HEK293 (cell line): ENCODE data around the gene FAM200C.

ENCODE experiments used
- KLF16 ChIP-seq: fragments of 450-650 bp; formaldehyde crosslinking; IDR thresholded peaks from 2 replicates; pipeline ENCODE4 v1.5.1; 2017; ENCODE audit warnings: missing biosample characterization, missing genetic modification characterization
- SCRT1 ChIP-seq: fragments of 450-650 bp; formaldehyde crosslinking; IDR thresholded peaks from 2 replicates; pipeline ENCODE4 v1.5.1; 2016; ENCODE audit warnings: missing biosample characterization, missing genetic modification characterization, borderline replicate concordance
- ZBTB21 ChIP-seq: fragments of 450-650 bp; formaldehyde crosslinking; IDR thresholded peaks from 2 replicates; pipeline ENCODE4 v1.5.1; 2017; ENCODE audit warnings: missing biosample characterization, missing genetic modification characterization
- ZIC2 ChIP-seq: fragments of 450-650 bp; formaldehyde crosslinking; IDR thresholded peaks from 2 replicates; pipeline ENCODE4 v1.5.1; 2016; ENCODE audit warnings: missing biosample characterization, missing genetic modification characterization
- ZNF169 ChIP-seq: fragments of 450-650 bp; formaldehyde crosslinking; IDR thresholded peaks from 2 replicates; pipeline ENCODE4 v1.5.1; 2016; ENCODE audit warnings: missing biosample characterization, missing genetic modification characterization
- ZNF2 ChIP-seq: fragments of 450-650 bp; formaldehyde crosslinking; IDR thresholded peaks from 2 replicates; pipeline ENCODE4 v1.5.1; 2016; ENCODE audit warnings: missing biosample characterization, missing genetic modification characterization
- ZNF221 ChIP-seq: fragments of 450-650 bp; formaldehyde crosslinking; IDR thresholded peaks from 2 replicates; pipeline ENCODE4 v1.5.1; 2017; ENCODE audit warnings: missing biosample characterization, missing genetic modification characterization, borderline replicate concordance
- ZNF292 ChIP-seq: fragments of 450-650 bp; formaldehyde crosslinking; IDR thresholded peaks from 2 replicates; pipeline ENCODE4 v1.5.1; 2016; ENCODE audit warnings: low read depth, missing biosample characterization, missing genetic modification characterization, borderline replicate concordance
- ZNF335 ChIP-seq: fragments of 450-650 bp; formaldehyde crosslinking; conservative IDR thresholded peaks from 2 replicates; pipeline ENCODE4 v1.5.1; 2016; ENCODE audit warnings: missing biosample characterization, missing genetic modification characterization
- ZNF394 ChIP-seq: fragments of 450-650 bp; formaldehyde crosslinking; IDR thresholded peaks from 2 replicates; pipeline ENCODE4 v1.5.1; 2016; ENCODE audit warnings: missing biosample characterization, missing genetic modification characterization, mild to moderate bottlenecking, moderate library complexity, borderline replicate concordance
- ZNF433 ChIP-seq: fragments of 450-650 bp; formaldehyde crosslinking; IDR thresholded peaks from 2 replicates; pipeline ENCODE4 v1.5.1; 2016; ENCODE audit warnings: missing biosample characterization, missing genetic modification characterization, low read depth
- ZNF501 ChIP-seq: fragments of 450-650 bp; formaldehyde crosslinking; IDR thresholded peaks from 2 replicates; pipeline ENCODE4 v1.5.1; 2016; ENCODE audit warnings: missing biosample characterization, missing genetic modification characterization
- ZNF521 ChIP-seq: fragments of 450-650 bp; formaldehyde crosslinking; IDR thresholded peaks from 2 replicates; pipeline ENCODE4 v1.5.1; 2017; ENCODE audit warnings: missing biosample characterization, mild to moderate bottlenecking, missing genetic modification characterization
- ZNF558 ChIP-seq: fragments of 450-650 bp; formaldehyde crosslinking; IDR thresholded peaks from 2 replicates; pipeline ENCODE4 v1.5.1; 2016; ENCODE audit warnings: missing biosample characterization, missing genetic modification characterization
- ZNF585B ChIP-seq: fragments of 450-650 bp; formaldehyde crosslinking; IDR thresholded peaks from 2 replicates; pipeline ENCODE4 v1.5.1; 2016; ENCODE audit warnings: missing biosample characterization, missing genetic modification characterization
- ZNF600 ChIP-seq: fragments of 450-650 bp; formaldehyde crosslinking; IDR thresholded peaks from 2 replicates; pipeline ENCODE4 v1.5.1; 2016; ENCODE audit warnings: missing biosample characterization, missing genetic modification characterization
- ZNF639 ChIP-seq: fragments of 450-650 bp; formaldehyde crosslinking; IDR thresholded peaks from 2 replicates; pipeline ENCODE4 v1.5.1; 2016; ENCODE audit warnings: missing biosample characterization, missing genetic modification characterization
- ZNF654 ChIP-seq: fragments of 450-650 bp; formaldehyde crosslinking; IDR thresholded peaks from 2 replicates; pipeline ENCODE4 v1.5.1; 2016; ENCODE audit warnings: low read depth, missing biosample characterization, missing genetic modification characterization
- ZNF677 ChIP-seq: fragments of 450-650 bp; IDR thresholded peaks from 2 replicates; pipeline ENCODE4 v1.5.0; 2018; ENCODE audit warnings: missing biosample characterization, mild to moderate bottlenecking, missing genetic modification characterization, moderate library complexity
- ZNF747 ChIP-seq: fragments of 450-650 bp; formaldehyde crosslinking; IDR thresholded peaks from 2 replicates; pipeline ENCODE4 v1.5.1; 2016; ENCODE audit warnings: missing biosample characterization, missing genetic modification characterization
- ZNF768 ChIP-seq: fragments of 450-650 bp; formaldehyde crosslinking; IDR thresholded peaks from 2 replicates; pipeline ENCODE4 v1.5.1; 2018; ENCODE audit warnings: missing biosample characterization, mild to moderate bottlenecking, missing genetic modification characterization
- TF ChIP-seq, protein P1 (sequence below): fragments of 450-650 bp; formaldehyde crosslinking; IDR thresholded peaks from 2 replicates; pipeline ENCODE4 v1.5.1; 2017; ENCODE audit warnings: missing biosample characterization, missing genetic modification characterization
- TF ChIP-seq, protein P2 (sequence below): fragments of 450-650 bp; formaldehyde crosslinking; optimal IDR thresholded peaks from 2 replicates; pipeline ENCODE3; 2016; ENCODE audit warnings: missing biosample characterization, mild to moderate bottlenecking, missing genetic modification characterization
- TF ChIP-seq, protein P3 (sequence below): fragments of 450-650 bp; formaldehyde crosslinking; conservative IDR thresholded peaks from 2 replicates; pipeline ENCODE4 v1.5.1; 2016; ENCODE audit warnings: low read depth, missing biosample characterization, missing genetic modification characterization
- TF ChIP-seq, protein P4 (sequence below): sonication (generic); formaldehyde crosslinking; IDR thresholded peaks from 2 replicates; pipeline ENCODE4 v1.8.1; 2022; ENCODE audit warnings: mild to moderate bottlenecking, moderate library complexity, missing genetic modification reagents
- TF ChIP-seq, protein P5 (sequence below): fragments of 450-650 bp; formaldehyde crosslinking; conservative IDR thresholded peaks from 2 replicates; pipeline ENCODE4 v1.5.1; 2016; ENCODE audit warnings: low read depth, missing biosample characterization, missing genetic modification characterization

Gene FAM200C

DNA sequence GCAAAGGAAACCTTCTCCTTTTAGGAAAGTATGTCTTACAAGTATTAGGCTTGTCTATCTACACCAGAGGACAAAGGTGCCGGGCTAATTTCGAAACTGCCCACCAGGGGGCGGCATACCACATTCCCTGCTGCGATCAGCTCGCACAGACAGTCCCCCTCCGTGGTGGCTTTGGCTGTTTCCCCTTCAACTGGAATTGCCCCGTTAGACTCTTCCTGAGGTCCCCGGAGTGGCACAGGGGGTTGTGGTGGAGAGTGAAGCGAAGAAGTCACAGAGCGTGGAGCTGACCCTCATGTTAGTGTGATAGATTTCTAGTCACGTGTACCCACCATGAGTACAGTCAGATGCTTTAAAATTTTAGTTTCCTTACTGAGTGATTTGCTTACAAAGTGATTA, 39.3 kb upstream of the FAM200C start (continued):
- TF ChIP-seq ZNF221 (tag by site-specific recombination): no peak
- TF ChIP-seq ZNF394 (tag by site-specific recombination): 0 out of 2 replicates have a peak, but pooled peaks have one; percentile 14
- TF ChIP-seq ZNF521 (tag by site-specific recombination): no peak
- TF ChIP-seq ZNF677 (tag by site-specific recombination): no peak
- no peak for TF ChIP-seq ZNF433 (tag by site-specific recombination)
- TF ChIP-seq ZNF501 (tag by site-specific recombination): no peak
- peak; percentile 66 for TF ChIP-seq ZIC2 (tag by site-specific recombination)
- TF ChIP-seq, protein P1, sequence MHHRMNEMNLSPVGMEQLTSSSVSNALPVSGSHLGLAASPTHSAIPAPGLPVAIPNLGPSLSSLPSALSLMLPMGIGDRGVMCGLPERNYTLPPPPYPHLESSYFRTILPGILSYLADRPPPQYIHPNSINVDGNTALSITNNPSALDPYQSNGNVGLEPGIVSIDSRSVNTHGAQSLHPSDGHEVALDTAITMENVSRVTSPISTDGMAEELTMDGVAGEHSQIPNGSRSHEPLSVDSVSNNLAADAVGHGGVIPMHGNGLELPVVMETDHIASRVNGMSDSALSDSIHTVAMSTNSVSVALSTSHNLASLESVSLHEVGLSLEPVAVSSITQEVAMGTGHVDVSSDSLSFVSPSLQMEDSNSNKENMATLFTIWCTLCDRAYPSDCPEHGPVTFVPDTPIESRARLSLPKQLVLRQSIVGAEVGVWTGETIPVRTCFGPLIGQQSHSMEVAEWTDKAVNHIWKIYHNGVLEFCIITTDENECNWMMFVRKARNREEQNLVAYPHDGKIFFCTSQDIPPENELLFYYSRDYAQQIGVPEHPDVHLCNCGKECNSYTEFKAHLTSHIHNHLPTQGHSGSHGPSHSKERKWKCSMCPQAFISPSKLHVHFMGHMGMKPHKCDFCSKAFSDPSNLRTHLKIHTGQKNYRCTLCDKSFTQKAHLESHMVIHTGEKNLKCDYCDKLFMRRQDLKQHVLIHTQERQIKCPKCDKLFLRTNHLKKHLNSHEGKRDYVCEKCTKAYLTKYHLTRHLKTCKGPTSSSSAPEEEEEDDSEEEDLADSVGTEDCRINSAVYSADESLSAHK (tag by site-specific recombination): no peak
- TF ChIP-seq, protein P2, sequence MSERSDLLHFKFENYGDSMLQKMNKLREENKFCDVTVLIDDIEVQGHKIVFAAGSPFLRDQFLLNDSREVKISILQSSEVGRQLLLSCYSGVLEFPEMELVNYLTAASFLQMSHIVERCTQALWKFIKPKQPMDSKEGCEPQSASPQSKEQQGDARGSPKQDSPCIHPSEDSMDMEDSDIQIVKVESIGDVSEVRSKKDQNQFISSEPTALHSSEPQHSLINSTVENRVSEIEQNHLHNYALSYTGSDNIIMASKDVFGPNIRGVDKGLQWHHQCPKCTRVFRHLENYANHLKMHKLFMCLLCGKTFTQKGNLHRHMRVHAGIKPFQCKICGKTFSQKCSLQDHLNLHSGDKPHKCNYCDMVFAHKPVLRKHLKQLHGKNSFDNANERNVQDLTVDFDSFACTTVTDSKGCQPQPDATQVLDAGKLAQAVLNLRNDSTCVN (tag by site-specific recombination): no peak
- TF ChIP-seq KLF16: no peak
- no peak for TF ChIP-seq ZNF585B
- no peak for TF ChIP-seq ZNF169 (tag by site-specific recombination)
- no peak for TF ChIP-seq ZNF2 (tag by site-specific recombination)
- TF ChIP-seq ZBTB21 (tag by site-specific recombination): no peak
- peak; percentile 20; the same call in 1 of the 2 replicates for TF ChIP-seq ZNF558 (tag by site-specific recombination)
- TF ChIP-seq ZNF335: peak; percentile 42
- no peak for TF ChIP-seq SCRT1 (tag by site-specific recombination)
- TF ChIP-seq ZNF600 (tag by site-specific recombination): no peak
- TF ChIP-seq, protein P3, sequence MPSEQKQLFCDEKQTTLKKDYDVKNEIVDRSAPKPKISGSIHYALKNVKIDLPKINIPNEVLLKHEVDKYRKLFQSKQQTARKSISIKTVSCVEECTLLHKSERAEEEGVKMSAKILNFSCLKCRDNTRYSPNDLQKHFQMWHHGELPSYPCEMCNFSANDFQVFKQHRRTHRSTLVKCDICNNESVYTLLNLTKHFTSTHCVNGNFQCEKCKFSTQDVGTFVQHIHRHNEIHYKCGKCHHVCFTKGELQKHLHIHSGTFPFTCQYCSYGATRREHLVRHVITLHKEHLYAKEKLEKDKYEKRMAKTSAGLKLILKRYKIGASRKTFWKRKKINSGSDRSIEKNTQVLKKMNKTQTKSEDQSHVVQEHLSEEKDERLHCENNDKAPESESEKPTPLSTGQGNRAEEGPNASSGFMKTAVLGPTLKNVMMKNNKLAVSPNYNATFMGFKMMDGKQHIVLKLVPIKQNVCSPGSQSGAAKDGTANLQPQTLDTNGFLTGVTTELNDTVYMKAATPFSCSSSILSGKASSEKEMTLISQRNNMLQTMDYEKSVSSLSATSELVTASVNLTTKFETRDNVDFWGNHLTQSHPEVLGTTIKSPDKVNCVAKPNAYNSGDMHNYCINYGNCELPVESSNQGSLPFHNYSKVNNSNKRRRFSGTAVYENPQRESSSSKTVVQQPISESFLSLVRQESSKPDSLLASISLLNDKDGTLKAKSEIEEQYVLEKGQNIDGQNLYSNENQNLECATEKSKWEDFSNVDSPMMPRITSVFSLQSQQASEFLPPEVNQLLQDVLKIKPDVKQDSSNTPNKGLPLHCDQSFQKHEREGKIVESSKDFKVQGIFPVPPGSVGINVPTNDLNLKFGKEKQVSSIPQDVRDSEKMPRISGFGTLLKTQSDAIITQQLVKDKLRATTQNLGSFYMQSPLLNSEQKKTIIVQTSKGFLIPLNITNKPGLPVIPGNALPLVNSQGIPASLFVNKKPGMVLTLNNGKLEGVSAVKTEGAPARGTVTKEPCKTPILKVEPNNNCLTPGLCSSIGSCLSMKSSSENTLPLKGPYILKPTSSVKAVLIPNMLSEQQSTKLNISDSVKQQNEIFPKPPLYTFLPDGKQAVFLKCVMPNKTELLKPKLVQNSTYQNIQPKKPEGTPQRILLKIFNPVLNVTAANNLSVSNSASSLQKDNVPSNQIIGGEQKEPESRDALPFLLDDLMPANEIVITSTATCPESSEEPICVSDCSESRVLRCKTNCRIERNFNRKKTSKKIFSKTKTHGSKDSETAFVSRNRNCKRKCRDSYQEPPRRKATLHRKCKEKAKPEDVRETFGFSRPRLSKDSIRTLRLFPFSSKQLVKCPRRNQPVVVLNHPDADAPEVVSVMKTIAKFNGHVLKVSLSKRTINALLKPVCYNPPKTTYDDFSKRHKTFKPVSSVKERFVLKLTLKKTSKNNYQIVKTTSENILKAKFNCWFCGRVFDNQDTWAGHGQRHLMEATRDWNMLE (tag by site-specific recombination): no peak
- TF ChIP-seq, protein P4, sequence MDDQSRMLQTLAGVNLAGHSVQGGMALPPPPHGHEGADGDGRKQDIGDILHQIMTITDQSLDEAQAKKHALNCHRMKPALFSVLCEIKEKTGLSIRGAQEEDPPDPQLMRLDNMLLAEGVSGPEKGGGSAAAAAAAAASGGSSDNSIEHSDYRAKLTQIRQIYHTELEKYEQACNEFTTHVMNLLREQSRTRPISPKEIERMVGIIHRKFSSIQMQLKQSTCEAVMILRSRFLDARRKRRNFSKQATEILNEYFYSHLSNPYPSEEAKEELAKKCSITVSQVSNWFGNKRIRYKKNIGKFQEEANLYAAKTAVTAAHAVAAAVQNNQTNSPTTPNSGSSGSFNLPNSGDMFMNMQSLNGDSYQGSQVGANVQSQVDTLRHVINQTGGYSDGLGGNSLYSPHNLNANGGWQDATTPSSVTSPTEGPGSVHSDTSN (CRISPR knock-in tag): 0 out of 2 replicates have a peak, but pooled peaks have one; percentile 5
- peak; percentile 41 for TF ChIP-seq ZNF654 (tag by site-specific recombination)
- no peak for TF ChIP-seq ZNF768 (tag by site-specific recombination)
- TF ChIP-seq, protein P5, sequence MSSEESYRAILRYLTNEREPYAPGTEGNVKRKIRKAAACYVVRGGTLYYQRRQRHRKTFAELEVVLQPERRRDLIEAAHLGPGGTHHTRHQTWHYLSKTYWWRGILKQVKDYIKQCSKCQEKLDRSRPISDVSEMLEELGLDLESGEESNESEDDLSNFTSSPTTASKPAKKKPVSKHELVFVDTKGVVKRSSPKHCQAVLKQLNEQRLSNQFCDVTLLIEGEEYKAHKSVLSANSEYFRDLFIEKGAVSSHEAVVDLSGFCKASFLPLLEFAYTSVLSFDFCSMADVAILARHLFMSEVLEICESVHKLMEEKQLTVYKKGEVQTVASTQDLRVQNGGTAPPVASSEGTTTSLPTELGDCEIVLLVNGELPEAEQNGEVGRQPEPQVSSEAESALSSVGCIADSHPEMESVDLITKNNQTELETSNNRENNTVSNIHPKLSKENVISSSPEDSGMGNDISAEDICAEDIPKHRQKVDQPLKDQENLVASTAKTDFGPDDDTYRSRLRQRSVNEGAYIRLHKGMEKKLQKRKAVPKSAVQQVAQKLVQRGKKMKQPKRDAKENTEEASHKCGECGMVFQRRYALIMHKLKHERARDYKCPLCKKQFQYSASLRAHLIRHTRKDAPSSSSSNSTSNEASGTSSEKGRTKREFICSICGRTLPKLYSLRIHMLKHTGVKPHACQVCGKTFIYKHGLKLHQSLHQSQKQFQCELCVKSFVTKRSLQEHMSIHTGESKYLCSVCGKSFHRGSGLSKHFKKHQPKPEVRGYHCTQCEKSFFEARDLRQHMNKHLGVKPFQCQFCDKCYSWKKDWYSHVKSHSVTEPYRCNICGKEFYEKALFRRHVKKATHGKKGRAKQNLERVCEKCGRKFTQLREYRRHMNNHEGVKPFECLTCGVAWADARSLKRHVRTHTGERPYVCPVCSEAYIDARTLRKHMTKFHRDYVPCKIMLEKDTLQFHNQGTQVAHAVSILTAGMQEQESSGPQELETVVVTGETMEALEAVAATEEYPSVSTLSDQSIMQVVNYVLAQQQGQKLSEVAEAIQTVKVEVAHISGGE: no peak
- TF ChIP-seq ZNF292 (tag by site-specific recombination): no peak
- TF ChIP-seq ZNF639: no peak
- no peak for TF ChIP-seq ZNF747 (tag by site-specific recombination)
